SKM-1 (cell line): ENCODE measurements around the gene LPIN2.
"Not testable (repeated sequence)": the region's sequence is repeated elsewhere in the genome, so short reads cannot be mapped to it uniquely, and the experiment has no call there.

ENCODE experiments used
- DNase-seq: peaks from one replicate; lab custom pipeline; 2025; ENCODE audit not compliant: unreplicated experiment; lab: John Stamatoyannopoulos, UW

Gene LPIN2

DNA sequence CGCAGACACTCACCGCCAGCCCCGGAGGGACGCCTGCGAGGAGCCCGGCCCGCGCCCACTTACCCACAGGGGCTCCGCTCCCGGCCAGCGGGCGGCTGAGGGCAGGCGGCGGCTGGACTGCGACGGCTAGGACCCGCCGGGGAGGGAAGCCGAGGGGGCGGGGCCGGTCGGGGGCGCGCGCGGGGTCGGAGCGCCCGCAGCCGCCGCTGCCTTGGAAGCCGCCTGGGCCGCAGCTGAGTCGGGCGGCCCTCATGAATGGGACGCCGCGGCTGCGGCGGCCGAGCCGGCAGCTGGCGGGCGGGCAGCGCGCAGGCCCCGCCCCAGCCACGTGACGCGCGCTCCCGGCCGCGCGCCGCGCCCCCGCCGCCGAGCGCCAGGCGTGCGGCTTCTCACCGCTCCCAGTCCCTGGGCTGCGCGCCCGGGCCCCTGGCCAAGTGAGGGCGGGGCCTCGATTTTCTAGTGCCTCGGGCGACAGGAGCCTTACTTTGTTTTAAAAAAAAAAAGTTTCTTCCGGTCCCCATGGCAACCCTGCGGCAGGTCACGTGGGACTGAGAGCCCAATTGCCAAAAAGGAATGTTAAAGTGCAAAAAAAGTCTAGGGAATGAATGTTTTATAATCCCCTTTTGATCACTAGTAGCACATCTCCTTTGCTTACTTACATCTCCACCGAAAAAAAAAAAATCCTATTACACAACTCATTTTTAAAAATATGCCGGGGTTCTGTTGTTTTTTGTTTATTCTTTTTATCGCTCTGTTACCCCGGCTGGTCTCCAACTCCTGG, at the start of gene LPIN2:
Gene LPIN2, minus strand, starts transcription at position 121 of the 781 bp plus-strand sequence. CDS start 52,304 bp downstream, outside the sequence.
- DNase-seq, result peak; percentile 87

DNA sequence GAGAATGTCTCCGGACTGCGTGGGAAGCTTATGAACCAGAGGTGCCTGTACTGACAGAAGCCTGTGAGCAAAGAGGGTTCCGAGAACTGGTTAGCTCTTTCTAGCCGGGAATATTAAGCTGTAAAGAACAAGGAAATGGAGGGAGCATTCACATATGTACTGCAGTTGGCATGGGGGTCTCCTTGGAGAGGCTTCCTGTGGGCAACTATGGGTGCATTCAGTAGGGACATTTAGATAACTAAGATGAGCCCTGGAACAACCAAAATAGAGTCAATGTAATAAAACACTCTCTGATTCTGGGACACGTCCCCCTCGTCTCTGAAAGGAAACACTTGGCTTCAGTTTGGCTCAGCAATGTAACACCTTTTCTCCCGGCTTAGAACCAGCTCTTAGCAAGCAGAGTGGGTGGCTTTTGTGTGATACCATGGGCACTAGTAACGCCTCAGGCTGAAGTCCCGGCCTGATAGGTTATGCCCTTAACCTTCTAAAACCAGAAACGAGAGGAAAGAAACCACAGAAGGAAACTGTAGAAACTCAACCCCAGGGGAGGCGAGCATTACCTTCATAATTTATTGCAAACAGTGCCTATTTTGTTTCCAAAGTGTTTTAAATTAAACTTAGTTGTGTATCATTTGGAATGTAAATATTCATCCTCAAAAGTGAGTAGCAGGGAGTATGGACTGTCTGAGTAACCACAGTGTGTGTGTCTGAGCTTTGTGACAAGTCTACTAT, 48.8 kb upstream of the LPIN2 start:
- no peak for DNase-seq

GRCh38 chr18:3060667-3061580, 48.0 kb upstream of the LPIN2 start:
- no peak for DNase-seq

DNA sequence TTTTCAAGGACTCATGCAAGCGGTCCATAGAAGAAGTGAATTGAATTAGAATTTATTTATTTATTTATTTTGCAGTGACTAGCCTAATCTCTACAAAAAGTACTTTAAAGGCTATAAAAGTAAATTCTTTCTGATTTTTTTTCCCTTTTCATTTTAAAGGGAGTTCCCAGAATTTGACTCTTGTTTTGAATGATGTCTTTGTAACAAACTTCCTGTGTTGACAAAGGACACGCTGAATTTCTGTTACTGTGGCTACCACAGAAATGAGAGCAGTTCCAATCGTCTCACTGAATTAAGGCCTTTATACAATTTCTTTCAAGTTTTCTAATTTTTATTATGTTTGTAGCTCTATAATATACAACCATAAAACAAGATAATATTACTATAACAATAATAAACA, 46.3 kb upstream of the LPIN2 start:
- no peak for DNase-seq

DNA sequence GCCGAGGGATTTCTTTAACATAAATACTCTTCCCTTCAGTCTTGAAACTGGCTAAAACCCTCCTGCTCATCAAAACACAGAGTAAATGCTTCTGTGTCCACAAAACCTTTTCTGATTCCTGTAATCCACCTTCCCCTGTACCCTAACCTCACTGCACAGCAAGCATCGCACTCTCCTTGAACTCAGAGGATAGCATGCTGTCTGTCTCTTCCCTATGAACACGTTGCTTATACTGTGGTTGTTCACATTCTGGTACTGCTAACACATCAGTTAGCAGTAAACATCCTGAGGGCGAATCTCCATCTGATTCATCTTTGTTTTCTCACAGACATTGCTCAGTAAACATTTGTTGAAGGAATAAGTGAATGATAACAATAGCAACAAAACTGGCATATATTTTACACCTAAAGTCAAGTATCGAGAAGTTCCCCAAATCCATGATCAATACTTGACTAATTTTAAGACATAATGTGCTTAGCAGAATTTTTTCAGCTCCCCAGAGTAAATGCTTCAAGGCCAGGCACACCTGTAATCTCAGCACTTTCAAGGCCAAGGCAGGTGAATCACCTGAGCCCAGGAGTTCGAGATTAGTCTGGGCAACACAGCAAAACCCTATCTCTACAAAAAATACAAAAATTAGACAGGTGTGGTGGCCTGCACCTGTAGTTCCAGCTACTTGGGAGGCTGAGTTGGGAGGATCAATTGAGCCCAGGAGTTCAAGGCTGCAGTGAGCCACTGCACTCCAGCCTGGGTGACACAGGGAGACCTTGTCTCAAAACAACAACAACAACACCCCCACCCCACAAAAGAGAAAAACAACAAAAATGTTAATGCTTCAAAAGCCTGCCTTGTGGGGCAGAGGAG, 45.6 kb upstream of the LPIN2 start:
- no peak for DNase-seq

GRCh38 chr18:3057526-3057925, 44.6 kb upstream of the LPIN2 start:
- DNase-seq, result no peak

DNA sequence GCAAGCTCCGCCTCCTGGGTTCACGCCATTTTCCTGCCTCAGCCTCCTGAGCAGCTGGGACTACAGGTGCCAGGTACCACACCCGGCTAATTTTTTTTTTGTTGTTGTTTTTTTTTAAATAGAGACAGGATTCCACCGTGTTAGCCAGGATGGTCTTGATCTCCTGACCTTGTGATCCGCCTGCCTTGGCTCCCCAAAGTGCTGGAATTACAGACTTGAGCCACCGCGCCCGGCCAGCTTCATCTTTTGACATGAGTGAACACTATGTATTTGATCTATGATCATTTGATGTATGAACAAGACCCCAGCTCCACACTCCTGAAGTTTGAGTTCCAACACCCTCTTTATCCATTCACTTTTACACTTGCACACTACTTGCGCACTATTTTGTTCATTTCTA, 43.4 kb upstream of the LPIN2 start:
- no peak for DNase-seq

DNA sequence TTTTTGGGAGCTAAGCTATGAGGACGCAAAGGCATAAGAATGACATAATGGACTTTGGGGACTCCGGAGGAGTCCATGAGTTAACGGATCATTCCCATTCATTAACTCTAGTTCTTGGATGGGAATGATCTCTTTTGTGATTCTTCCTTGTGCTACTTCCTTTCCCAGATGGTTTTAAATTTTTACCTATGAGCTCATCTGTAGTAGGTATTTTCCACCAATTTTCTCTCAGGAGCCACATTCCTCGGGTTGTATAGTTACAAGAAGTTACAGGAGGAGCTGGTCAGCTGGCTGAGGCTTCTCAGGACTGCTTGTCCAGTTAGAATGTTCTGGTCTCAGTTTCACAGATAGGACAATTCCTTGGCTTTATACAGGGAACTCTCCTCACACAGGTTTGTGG, 42.9 kb upstream of the LPIN2 start:
- DNase-seq, result no peak

DNA sequence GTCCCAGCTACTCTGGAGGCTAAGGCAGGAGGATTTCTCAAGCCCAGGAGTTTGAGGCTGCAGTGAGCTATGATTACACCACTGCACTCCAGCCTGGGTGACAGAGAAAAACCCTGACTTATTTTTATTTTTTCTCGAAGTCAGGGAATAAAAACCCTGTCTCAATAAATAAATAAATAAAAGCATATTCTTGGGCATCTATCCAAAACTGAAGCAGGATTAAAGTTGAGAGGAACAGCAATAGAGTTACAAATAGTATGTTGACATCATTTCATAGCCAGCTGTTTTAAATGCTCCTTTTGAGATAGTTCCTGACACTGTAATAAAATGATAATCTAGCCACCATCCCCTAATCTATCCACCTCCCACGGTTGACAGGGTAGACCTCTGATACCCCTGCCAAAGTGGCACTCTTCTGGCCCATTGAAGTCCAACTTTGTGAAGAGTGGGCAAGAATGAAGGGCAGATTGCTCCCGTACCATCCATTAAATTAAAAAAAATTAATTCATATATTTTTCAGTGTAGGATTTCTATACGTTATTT, 42.3 kb upstream of the LPIN2 start:
- no peak for DNase-seq

DNA sequence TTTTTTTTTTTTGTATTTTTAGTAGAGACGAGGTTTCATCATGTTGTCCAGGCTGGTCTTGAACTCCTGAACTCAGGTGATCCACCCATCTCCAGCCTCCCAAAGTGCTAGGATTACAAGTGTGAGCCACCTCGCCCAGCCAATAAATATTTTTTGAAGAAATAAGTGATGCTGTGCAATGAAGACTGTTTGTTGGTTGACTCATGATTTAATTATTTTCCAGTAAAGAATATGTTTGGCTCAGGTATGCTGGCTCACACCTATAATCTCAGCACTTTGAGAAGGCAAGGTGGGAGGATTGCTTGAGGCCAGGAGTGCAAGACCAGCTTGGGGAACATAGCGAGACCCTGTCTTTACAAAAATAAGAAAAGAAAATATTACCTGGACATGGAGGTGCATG, 41.8 kb upstream of the LPIN2 start:
- no peak for DNase-seq

DNA sequence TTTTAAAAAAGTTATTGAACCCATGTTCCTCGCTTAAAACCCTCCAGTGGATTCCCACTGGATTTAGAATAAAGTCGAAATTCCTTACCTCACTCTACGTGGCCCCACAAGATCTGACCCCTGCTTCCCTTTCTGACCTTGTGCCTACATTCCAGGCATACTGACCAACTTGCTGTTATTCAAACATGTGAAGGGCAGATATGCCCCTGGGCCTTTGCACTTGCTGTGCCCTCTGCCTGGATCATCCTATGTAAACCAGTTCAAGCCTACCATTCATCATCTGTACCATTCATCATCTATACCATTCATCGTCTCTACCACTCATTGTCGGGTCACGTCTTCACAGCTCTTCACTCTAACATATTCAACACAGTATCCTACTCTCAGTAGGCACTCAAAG, 41.3 kb upstream of the LPIN2 start:
- no peak for DNase-seq

GRCh38 chr18:3053081-3053480, 40.1 kb upstream of the LPIN2 start:
- DNase-seq, result no peak

GRCh38 chr18:3052411-3052758, 39.4 kb upstream of the LPIN2 start:
- DNase-seq, result no peak

GRCh38 chr18:3051718-3052410, 38.9 kb upstream of the LPIN2 start:
- peak; percentile 66 for DNase-seq

DNA sequence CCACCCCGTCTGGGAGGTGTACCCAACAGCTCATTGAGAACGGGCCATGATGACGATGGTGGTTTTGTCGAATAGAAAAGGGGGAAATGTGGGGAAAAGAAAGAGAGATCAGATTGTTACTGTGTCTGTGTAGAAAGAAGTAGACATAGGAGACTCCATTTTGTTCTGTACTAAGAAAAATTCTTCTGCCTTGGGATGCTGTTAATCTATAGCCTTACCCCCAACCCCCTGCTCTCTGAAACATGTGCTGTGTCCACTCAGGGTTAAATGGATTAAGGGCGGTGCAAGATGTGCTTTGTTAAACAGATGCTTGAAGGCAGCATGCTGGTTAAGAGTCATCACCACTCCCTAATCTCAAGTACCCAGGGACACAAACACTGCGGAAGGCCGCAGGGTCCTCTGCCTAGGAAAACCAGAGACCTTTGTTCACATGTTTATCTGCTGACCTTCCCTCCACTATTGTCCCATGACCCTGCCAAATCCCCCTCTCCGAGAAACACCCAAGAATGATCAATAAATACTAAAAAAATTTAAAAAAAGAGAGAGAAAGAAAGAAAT, 37.0 kb upstream of the LPIN2 start:
- not testable (repeated sequence) for DNase-seq

GRCh38 chr18:3048820-3049349, 35.9 kb upstream of the LPIN2 start:
- no peak for DNase-seq

DNA sequence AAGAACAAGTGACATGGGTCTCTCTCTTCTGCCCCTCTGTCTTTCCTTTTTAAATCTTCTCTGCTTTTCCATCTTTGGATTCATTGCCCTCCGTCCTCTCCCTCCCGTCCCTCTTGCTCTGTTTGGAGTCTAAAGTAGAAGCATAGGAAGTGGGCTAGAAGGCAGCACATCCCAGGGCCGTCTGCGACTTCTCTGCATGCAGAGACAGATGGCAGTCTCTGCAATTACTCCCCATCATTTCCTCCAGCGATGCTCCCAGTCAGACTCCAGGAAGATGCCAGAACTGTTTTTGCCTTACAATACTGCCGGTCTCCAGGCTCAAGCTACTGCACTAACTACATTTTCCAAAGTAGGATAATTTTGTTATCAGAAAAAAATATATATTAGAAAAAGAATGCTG, 35.2 kb upstream of the LPIN2 start:
- DNase-seq, result no peak

DNA sequence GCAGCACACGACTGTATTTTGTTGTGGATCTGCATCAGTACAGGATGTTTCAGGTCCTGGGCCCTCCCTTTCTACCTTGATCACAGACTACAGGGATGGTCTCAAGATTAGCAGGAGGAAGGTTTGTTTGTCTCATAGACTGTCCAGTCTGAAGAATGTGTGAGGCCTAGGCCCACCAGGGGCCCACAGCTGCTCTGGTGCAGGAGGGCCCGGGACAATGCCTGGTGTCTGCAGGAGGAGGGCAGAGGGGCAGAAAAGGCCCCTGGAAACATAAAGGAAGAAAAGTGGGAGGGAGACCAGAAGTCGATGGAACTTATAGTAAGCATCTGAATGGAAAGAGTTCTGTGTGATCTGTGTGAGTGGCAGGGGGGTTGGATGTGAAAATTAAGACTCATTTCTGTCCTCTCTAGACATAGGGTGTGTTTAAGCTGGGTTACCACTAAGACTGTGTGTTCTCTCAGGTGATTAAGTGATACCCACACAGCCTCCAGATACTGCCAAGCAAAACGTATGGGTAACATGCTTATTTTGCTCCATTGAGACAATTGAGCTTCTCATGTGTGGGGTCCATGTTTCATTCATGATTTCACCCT, 33.4 kb upstream of the LPIN2 start:
- DNase-seq, result no peak
